CD14-positive monocyte (primary cell): Measurements from ENCODE around the gene ANO6. TPM values are rescaled to one million over a fixed set of nuclear protein-coding genes. Genes with fewer than 3 reads are reported as not detected.

Source experiments
- DNase-seq, 3 donors: peaks; one replicate each; pipeline ENCODE4 v3.0.0-alpha.2; 2011 to 2022
- H2AFZ ChIP-seq: 2 replicates; pipeline ENCODE4 v1.6.0; 2012; ENCODE audit warnings: mild to moderate bottlenecking, low read depth, low read length, inconsistent platforms; ENCODE audit not compliant: insufficient read depth, poor library complexity, severe bottlenecking
- H3K27ac ChIP-seq, 2 donors: 1 replicate in 1 of 2; 2 replicates in 1 of 2; pipeline ENCODE4 v1.5.1; 2012 to 2013; ENCODE audit warnings: low read length in 2 of 2, control low read depth in 1 of 2, inconsistent platforms in 1 of 2, low read depth in 1 of 2, mild to moderate bottlenecking in 1 of 2
- H3K27me3 ChIP-seq, 2 donors: one replicate each; pipeline versions ENCODE4 v1.6.0 to v1.6.1; 2011 to 2013; ENCODE audit warnings: low read length in 2 of 2; ENCODE audit not compliant: control insufficient read depth in 2 of 2, insufficient read depth in 2 of 2
- H3K36me3 ChIP-seq, 2 donors: replicated peaks in 1 of 2; 1 replicate in 1 of 2; 2 replicates in 1 of 2; pipeline versions ENCODE4 v1.5.1 to v1.6.1; 2012 to 2013; ENCODE audit warnings: low read length in 2 of 2, control low read depth in 1 of 2, inconsistent platforms in 1 of 2, mild to moderate bottlenecking in 1 of 2; ENCODE audit not compliant: insufficient read depth in 2 of 2, control insufficient read depth in 1 of 2
- H3K4me1 ChIP-seq, 2 donors: 1 replicate in 1 of 2; 2 replicates in 1 of 2; pipeline versions ENCODE4 v1.5.1 to v1.6.1; 2012 to 2013; ENCODE audit warnings: low read length in 2 of 2, control low read depth in 1 of 2, inconsistent platforms in 1 of 2, mild to moderate bottlenecking in 1 of 2, moderate library complexity in 1 of 2; ENCODE audit not compliant: insufficient read depth in 2 of 2, control insufficient read depth in 1 of 2
- H3K4me2 ChIP-seq: replicated peaks from 2 replicates; pipeline ENCODE3; 2012; ENCODE audit warnings: low read length, moderate library complexity, mild to moderate bottlenecking; ENCODE audit not compliant: poor library complexity, severe bottlenecking; ENCODE audit errors: extremely low read depth
- H3K4me3 ChIP-seq, 3 experiments: fragments of 200-600 bp in 1 of 3; sonication (generic) in 1 of 3; replicated peaks in 1 of 3; 1 replicate in 2 of 3; 2 replicates in 1 of 3; pipeline ENCODE4 v1.5.1; 2011 to 2013; ENCODE audit warnings: low read length in 3 of 3, mild to moderate bottlenecking in 3 of 3, control low read depth in 2 of 3, low read depth in 2 of 3, inconsistent platforms in 1 of 3, moderate library complexity in 1 of 3
- H3K79me2 ChIP-seq: 2 replicates; pipeline ENCODE4 v1.6.0; 2012; ENCODE audit warnings: mild to moderate bottlenecking, control low read depth, inconsistent platforms, low read length, moderate library complexity; ENCODE audit not compliant: insufficient read depth
- H3K9ac ChIP-seq: 2 replicates; pipeline ENCODE4 v1.6.0; 2017; ENCODE audit warnings: low read length, mild to moderate bottlenecking; ENCODE audit not compliant: insufficient read depth, poor library complexity, severe bottlenecking
- H3K9me3 ChIP-seq, 2 donors: replicated peaks in 1 of 2; 1 replicate in 1 of 2; 2 replicates in 1 of 2; pipeline versions ENCODE4 v1.5.1 to v1.6.1; 2012 to 2013; ENCODE audit warnings: low read length in 2 of 2, control low read depth in 1 of 2; ENCODE audit not compliant: control insufficient read depth in 1 of 2, insufficient read depth in 1 of 2
- H4K20me1 ChIP-seq: 2 replicates; pipeline ENCODE4 v1.6.0; 2012; ENCODE audit warnings: mild to moderate bottlenecking, low read length, control low read depth, moderate library complexity; ENCODE audit not compliant: insufficient read depth
- H3K27ac Mint-ChIP-seq, 7 donors: one replicate each; pipeline ENCODE4 v1.8.0; 2020; ENCODE audit warnings: mild to moderate bottlenecking in 7 of 7, mixed read lengths in 7 of 7, moderate library complexity in 6 of 7, inconsistent platforms in 2 of 7
- H3K27me3 Mint-ChIP-seq, 3 donors: one replicate each; pipeline ENCODE4 v1.8.0; 2021 to 2022; ENCODE audit warnings: low read depth in 3 of 3, mild to moderate bottlenecking in 3 of 3, mixed read lengths in 3 of 3, moderate library complexity in 3 of 3, inconsistent platforms in 1 of 3
- H3K36me3 Mint-ChIP-seq, 2 donors: one replicate each; pipeline ENCODE4 v1.8.0; 2020; ENCODE audit warnings: mixed read lengths in 2 of 2, inconsistent platforms in 1 of 2, mild to moderate bottlenecking in 1 of 2
- H3K4me1 Mint-ChIP-seq: one replicate; pipeline ENCODE4 v1.8.0; 2020; ENCODE audit warnings: mild to moderate bottlenecking, mixed read lengths
- H3K4me3 Mint-ChIP-seq, 2 donors: one replicate each; pipeline ENCODE4 v1.8.0; 2020; ENCODE audit warnings: mild to moderate bottlenecking in 2 of 2, mixed read lengths in 2 of 2, moderate library complexity in 1 of 2
- H3K9me3 Mint-ChIP-seq, 7 donors: one replicate each; pipeline ENCODE4 v1.8.0; 2020 to 2022; ENCODE audit warnings: mixed read lengths in 7 of 7, mild to moderate bottlenecking in 6 of 7, moderate library complexity in 6 of 7, inconsistent platforms in 2 of 7
- WGBS: methylation state at CpG from one replicate; pipeline ENCODE4 v1.1.5; 2013; ENCODE audit warnings: missing lambda C conversion rate; ENCODE audit not compliant: insufficient coverage; 5-methylcytosine and 5-hydroxymethylcytosine counted together
- intact Hi-C, 2 donors: fragments of 100-400 bp; cut with micrococcal nuclease; formaldehyde crosslinking; loops; one replicate each; pipeline versions ENCODE4 v1.15.0 to v1.15.1; 2023
- polyA plus RNA-seq, 3 donors: library from polyadenylated mRNA; depleted of rRNA in 1 of 3; unstranded in 2 of 3; stranded (reverse) in 1 of 3; fragments of 300-500 nt in 2 of 3; fragments of >200 nt in 1 of 3; fragmentation: Illumina TruSeq in 2 of 3; gene quantifications; 1 replicate in 2 of 3; 2 replicates in 1 of 3; pipeline ENCODE4 v1.2.3, GENCODE V29; 2012 to 2021
- TF ChIP-seq, protein P1 (sequence below): fragments of 200-600 bp; IDR thresholded peaks from one replicate; pipeline ENCODE4 v1.8.0; 2022; ENCODE audit warnings: antibody characterized with exemption, mild to moderate bottlenecking

Gene ANO6
- polyA plus RNA-seq, 3 donors, result 20.2 to 48.7 (median 34.1) TPM

DNA sequence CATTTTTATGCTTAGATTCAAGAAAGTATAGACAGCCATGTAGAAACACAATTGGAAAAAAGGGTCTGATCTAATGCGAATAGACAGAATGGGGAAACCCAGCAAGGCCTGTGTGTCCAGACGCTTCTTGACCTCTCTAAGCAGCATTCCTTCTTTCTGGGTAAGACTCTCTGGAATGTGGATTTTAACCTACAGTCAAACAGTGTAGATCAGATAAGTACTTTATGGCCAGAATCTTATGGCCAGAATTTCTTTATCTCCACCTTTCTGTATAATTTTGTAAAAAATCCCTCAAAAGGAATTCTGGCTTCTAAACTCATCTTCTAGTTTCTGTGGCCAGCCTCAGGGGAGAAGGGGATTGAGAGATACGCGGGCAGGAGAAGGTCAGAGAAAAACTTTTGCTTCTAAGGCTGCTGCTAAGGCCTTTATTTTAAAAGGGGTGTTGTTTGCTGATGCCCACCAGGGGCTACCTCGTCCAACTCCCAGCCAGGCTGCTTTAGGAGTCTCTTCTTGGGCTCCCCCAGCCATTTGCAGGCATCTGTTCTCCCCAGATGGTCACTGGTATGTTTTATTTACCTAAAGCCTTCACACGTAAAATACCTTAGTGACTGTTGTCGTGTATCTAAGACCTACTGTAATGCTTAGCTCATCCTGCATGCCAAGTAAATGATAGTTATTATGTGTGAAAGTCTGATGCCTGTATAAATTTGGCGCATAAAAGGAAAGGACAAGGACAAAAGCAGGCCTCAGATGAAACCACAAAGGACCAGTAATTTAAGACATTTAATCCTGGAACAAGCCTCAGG lies 68.4 kb downstream of the ANO6 start:
- Mint-ChIP-seq H3K27me3 (no peaks in the 10 kb centered on the region), H3K9me3 (peaks cover 0 to 1% (median 0%) of the 10 kb centered on the region in 7 donors)

DNA sequence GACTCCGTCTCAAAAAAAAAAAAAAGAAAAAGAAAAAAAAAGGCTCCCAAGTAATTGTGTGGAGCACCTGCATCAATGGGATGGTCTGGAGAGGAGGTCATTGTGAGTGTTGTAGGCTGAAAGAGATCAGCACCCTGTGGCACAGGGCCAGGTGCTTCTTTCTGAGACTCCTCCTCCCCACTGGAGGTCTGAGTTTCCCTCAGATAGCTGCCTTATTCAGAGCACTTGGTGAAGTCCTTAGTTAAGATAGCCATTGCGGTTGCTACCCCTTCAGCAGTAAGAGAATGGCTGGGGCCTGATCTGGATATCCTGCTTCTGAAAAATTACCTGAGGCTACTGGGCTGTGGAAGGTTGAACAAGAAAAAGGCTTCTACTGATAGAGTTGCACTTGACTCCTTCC lies 69.8 kb downstream of the ANO6 start:
- WGBS, result 100% methylated on average over 1 of the region's 2 CpGs
- Histone ChIP-seq H3K9ac (no peak overlapping the region), H3K27ac (no peak overlapping the region), H3K79me2 (peaks cover 38% of the 10 kb centered on the region), H3K4me3 (no peak overlapping the region), H3K9me3 (no peaks in the 10 kb centered on the region), H3K4me2 (no peak overlapping the region), H3K4me1 (no peaks in the 10 kb centered on the region), H3K27me3 (no peaks in the 10 kb centered on the region), H3K36me3 (peaks cover 6 to 29% of the 10 kb centered on the region in 2 donors), H2AFZ (no peak overlapping the region), H4K20me1 (peaks cover 91% of the 10 kb centered on the region)
- TF ChIP-seq, protein P1, sequence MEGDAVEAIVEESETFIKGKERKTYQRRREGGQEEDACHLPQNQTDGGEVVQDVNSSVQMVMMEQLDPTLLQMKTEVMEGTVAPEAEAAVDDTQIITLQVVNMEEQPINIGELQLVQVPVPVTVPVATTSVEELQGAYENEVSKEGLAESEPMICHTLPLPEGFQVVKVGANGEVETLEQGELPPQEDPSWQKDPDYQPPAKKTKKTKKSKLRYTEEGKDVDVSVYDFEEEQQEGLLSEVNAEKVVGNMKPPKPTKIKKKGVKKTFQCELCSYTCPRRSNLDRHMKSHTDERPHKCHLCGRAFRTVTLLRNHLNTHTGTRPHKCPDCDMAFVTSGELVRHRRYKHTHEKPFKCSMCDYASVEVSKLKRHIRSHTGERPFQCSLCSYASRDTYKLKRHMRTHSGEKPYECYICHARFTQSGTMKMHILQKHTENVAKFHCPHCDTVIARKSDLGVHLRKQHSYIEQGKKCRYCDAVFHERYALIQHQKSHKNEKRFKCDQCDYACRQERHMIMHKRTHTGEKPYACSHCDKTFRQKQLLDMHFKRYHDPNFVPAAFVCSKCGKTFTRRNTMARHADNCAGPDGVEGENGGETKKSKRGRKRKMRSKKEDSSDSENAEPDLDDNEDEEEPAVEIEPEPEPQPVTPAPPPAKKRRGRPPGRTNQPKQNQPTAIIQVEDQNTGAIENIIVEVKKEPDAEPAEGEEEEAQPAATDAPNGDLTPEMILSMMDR, result no peak
- no peak for DNase-seq
- Mint-ChIP-seq H3K9me3 (peaks cover 0 to 1% (median 0%) of the 10 kb centered on the region in 7 donors), H3K27me3 (no peaks in the 10 kb centered on the region), H3K36me3 (peaks cover 22 to 24% of the 10 kb centered on the region in 2 donors), H3K4me1 (no peaks in the 10 kb centered on the region), H3K4me3 (no peak overlapping the region), H3K27ac (peak overlapping the region in 2 of 7 donors; percentile 15 to 22)
- intact Hi-C loops, result no loop called here

More for the DNA sequence above, 68.4 kb downstream of the ANO6 start:
- Mint-ChIP-seq H3K4me3 (no peak overlapping the region), H3K27ac (no peak overlapping the region), H3K4me1 (no peaks in the 10 kb centered on the region), H3K36me3 (peaks cover 28 to 30% of the 10 kb centered on the region in 2 donors)
- Histone ChIP-seq H3K27ac (no peak overlapping the region), H3K4me3 (no peak overlapping the region), H3K27me3 (no peaks in the 10 kb centered on the region), H3K4me1 (no peaks in the 10 kb centered on the region), H3K79me2 (peaks cover 44% of the 10 kb centered on the region), H2AFZ (no peak overlapping the region), H3K36me3 (peaks cover 6 to 41% of the 10 kb centered on the region in 2 donors), H3K9me3 (no peaks in the 10 kb centered on the region), H3K9ac (no peak overlapping the region), H4K20me1 (peaks cover 87% of the 10 kb centered on the region), H3K4me2 (no peak overlapping the region)
- TF ChIP-seq, protein P1, result no peak
- intact Hi-C loops, result no loop called here
- 100% methylated on average over 5 of the region's 8 CpGs for WGBS
- no peak for DNase-seq
